GM18502 (cell line): ENCODE data around the gene DPF3.

Experiments used
- ATAC-seq: cut with Tn5 transposase; IDR thresholded peaks from one replicate; pipeline ENCODE4 v1.9.1; 2021; ENCODE audit warnings: mild to moderate bottlenecking; ENCODE audit not compliant: unreplicated experiment, poor library complexity

DPF3 gene

DNA sequence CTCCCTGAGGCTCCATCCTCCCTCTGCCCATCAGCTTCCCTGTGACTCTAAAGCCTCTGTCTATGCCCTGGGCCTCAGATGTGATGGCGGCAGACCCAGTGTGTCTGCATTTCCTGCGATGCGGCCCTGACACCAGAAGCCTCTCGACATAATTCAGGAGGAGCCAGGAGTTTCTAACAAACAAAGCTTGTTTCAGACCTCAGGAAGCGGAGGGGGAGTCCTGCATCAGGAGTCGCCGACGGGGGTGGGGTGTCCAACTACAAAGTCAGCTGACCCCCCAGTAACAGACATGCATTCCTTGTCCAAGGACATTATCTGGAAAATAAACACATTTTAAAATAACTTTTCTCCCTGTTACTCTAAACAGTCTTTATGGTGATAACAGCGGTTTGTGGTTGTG lies 167.5 kb downstream of the DPF3 start:
- no peak for ATAC-seq

DNA sequence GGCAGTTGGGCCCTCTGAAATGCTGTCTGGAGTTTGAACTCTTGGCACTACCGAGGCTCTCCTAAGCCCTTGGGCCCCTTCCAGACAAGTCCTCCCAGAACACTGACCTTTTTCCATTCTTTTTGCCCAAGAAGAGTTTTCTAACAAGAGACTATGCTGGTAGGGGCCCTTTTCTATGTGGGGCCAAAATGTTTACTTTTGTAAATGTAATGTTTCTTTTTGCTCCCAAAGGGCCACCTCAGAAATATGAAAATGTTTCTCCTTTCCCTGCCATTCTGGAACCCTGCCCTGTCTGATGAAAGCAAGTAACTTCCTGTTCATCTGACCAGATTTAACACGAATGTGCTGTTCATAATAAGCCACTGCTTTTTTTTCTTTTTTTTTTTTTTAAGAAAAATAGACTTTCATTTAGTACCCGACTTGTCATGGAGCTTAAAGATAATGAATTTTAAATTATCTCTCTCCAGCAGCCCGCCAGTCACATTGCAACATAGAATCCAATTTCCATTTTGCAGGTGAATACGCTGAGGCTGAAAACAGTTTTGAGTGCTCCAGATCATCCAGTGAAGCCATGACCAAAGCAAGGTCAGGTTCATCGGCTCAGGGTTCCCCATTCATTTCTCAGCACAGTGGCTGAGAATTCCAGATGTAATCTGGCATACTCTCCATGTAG lies 169.9 kb downstream of the DPF3 start:
- no peak for ATAC-seq

DNA sequence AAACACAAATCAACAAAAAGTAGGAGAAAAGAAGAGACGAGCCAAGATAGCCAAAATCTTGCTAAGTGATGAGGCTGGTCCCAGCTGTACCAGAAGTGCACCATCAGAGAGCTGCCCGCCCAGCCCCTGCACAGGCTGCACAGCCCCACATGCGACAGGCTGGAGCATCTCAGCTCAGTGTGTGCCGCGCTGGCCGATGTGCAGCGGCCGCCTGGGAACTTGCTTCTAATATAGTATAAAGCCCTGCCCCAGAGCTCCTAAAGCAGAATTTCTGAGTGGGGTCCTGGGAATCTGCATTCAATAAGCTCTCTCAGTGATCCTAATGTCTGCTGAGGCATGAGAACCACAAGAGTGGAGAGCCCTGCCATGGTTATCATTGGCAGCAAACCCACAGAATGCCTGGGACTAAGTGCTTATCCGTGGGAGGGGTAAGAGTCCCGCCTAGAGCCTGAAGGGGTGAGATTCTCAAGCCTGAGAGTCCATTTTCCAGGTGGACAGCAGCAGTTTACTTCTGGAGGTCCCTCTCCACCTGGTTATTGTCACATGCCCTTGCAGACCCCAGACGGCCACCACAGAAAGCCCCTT lies 171.6 kb downstream of the DPF3 start:
- ATAC-seq: no peak

DNA sequence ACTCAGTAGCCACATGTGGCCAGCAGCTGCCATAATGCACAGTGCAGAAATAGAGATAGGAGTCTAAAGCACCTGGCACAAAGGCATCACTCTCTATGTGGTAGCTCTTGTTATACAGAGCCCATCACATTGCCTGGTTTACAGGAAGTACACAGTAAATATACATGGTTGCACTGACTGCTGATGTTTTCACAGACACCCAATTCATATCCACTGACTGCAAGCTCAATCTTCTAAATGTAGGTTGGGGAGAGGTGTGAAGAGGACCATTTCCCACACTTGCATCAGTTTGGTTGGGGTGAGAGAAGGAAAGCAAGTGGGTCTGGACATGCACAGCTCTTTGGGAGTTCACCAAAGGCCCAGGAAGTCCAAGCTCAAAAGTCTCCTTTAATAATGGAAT lies 172.8 kb downstream of the DPF3 start:
- ATAC-seq: no peak

DNA sequence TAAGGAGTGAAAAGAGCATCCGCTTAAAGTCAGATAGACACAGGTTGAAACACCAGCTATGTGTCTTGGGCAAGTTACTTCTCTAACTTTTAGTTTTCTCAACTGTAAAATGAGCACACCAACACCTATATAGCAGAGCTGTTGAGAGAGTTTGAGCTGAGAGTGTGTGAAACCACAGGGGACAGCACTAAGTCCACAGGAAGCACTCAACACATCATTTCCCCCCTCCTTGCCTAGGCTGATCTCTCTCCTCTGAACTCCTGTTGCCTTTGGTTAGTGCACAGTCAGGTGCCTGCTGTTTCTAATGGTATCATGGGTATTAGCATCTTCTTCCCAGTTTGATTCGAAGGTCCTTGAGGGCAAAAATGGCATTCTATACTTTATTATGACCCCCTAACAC lies 176.7 kb downstream of the DPF3 start:
- no peak for ATAC-seq

DNA sequence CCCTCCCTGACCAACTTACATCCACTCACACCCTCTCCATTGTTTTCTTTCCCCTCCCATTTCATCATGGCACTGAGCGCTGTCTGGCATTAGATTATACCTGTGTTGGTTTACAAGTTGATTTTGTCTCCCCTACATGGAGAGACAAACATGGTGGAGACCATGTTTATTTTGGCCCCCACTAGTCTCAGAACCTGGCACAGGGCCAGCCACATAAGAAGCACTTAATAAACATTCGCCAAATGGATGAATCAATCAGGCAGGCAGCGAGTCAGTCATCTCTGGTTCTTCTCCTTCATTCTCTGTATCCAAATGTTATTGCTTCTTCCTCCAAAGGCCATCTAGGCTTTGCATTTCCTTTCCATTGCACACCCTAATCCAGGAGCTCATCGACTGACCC lies 177.4 kb downstream of the DPF3 start:
- ATAC-seq: no peak

DNA sequence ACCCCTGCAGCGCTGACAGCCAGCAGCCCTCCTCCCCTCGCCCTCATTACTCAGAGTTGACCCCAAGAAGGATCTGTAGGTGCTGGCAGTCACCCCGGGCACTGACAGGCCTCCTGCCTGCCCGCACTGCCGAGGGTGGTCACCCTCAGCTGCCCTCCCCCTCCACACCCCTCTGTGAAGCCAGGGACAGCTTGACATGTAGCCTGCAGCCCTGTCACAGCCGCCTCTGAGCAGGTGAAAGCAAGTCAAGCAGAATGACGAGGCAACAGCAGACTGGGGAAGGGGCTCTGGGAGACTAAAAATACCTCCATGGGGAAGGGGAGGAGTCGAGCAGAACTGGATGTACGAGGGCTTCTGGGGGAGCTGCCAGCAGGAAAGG lies 178.1 kb downstream of the DPF3 start:
- no peak for ATAC-seq

DNA sequence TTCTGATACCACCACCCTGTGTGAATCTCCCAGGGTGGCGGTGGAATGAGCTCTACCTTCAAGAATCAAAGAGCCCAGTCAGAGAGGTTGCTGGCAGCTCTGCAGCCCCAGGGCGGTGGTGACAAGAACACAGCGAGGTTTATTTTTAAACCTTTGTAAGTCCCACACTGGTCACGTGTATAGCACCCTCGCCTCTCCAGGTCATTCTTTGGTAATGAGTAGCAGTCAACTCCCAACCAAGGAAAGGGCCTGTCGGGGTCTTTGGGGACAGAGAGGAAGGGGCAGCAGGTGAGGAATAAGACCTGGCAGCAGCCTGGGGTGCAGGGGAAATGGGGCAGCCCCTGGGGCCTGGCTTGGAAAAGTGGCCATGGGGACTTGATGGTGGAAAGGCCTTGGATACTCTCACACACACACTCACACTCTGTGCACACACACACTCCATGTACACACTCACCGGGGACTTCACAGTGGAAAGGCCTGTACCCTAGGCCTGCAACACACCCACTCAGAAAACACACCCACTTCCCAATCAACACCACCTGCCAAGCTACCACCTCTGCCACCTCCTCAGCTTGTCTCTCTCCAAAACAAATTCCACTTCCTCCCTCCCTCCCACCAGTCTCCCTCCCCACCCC lies 178.6 kb downstream of the DPF3 start:
- ATAC-seq: no peak

DNA sequence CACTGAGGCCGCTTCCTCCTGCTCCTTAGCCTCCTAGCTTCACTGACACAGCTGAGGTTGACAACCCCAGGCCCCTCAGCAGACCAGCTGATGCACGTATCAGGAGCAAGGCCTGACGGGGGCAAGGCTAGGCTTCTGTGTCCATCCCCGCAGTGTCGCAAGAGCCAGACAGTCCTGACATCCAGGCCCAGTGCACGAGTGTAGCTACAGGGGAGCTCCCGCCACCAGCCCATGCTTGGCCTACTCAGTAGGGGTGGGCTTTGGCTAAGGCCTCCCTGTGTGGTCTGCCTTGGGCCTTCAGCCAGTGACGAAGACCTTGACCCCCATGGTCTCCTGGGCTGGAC lies 179.1 kb downstream of the DPF3 start:
- ATAC-seq: no peak

DNA sequence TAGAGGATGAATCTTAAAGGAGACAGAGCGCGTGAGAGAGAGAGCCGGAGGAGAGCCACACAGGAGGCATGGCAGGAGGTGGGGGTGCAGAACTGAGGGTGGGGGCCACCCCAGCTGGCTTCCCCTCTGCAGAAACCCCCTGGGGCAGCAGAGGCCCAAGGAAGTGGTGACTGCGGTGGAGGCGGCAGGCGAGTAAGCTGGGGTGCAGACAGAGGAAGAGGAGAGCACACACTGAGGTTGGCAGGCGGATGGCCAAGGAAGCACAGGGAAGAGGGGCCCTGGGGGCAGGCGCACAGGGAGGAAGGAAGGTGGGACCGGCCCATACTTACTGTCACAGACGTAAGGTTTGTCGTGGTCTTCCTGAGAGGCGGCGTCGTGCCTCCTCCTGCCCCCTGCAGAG lies 179.8 kb downstream of the DPF3 start:
- ATAC-seq: no peak

DNA sequence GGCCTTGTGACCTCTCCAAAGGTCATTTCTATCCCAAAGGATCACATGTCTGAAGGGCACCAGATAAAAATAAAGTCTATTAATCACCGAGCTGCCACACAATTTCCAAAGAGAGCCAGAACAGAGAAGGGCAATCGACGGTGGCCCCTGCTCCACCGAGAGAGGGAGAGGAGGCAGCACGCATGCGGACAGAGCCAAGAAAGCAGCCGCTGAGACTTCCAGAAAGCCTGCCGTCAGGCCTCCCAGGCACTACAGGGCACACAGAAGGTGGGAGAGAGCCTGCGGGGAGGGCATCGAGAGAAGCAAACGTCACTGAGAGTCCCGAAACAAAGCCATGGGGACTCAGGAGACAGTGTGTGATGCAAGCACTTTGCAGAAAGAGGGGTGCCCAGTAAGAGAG lies 182.0 kb downstream of the DPF3 start:
- no peak for ATAC-seq

DNA sequence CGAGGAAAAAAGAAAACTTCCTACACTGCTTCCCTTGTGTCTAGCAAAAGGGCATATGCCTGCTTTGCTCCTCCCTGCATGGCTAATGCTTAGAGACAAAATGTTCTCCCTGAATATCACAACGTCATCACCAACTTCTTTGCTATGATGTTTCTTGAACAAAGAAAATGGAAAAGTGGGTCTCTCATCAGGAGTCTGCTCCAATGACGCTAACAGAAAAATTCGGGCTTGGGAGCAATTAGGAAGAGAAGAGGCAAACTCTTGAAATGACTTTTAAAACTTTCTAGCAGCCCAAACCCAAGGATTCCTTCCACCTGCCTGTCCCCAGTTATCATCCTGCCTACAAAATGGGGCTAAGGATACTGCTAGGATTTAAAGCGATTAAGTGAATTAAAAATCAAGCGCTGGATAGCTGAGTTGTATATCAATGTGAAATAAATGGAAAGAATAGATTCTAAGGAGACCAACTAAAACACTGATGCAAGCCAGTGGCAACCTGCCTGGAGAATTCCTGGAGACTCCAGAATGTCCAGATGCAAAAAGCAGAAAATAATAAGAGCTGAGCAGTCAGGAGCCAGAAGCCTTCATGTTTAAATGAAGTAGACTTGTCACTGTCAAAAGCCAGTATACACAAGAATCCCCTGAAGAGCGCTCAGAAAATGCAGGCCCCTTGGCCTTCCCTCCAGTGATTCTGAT lies 183.8 kb downstream of the DPF3 start:
- ATAC-seq: no peak

DNA sequence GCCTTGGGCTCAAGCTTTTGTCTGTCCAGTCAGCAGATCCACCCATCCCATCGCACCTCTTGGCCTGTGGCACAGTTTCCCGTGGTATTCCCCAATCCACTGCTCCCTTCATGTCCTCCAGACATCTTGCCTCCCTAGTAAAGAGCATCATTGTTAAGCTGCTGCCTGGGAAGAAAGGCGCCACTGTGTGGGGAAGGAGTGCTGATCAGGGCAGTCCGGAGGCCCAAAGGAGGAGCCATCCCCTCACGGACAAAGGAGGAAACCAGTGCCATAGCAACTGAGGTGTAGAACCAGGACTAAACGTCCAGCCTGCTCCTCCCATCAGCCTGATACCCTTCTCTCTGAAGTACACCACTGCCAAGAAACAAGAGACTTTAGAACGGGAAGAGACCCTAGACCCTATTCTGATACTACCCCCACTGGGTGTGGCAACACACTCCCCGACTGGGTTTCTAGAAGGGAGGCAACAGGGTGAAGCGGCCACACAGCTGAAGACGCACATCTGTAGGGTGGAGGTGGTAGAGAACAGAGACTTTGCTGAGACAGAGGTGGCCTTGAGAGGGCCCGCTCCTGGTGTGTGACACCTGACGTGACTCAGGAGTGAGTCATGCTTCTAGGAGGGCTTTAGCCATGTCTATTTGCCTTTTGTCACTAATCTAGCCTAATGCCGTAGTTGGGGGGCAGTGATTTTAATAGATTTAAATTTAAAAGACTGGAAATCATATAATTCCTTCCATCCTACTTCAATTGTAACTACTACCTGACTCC lies 185.0 kb downstream of the DPF3 start:
- ATAC-seq: no peak

DNA sequence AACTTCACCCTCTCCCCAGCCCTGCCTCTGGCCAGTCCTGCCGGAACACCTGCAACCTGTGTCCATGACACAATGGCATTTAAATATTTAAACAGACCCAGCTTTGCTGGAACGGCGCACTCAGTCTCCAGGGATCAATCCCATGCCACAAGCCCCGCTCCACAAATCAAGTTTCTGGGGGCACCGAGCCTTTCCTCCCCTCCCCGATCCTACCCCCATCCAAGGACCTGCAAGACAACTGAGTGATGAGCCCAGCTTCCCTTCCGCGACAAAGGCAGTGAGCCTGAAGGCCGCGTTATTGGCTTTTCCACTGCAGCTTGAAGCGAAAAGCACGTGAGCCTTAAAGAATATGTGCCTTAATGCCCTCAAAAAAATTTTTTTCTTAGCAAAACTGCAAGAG lies 185.7 kb downstream of the DPF3 start:
- no peak for ATAC-seq

DNA sequence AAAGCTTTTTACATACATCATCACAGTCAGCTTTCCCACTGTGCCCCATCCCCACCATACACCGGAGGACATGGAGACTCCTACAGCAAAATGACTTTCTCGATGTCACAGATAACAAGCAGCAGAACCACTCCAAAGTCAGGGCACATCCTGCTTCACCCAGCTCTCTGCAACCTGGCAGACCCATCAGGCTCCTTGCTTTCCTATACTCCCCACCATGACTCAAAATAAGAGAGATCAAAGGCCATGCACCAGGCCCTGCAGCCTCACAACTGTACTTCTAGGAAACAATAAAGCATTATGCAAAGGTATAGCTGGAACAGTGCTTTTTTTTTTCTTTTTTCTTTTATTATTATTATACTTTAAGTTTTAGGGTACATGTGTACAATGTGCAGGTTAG lies 187.4 kb downstream of the DPF3 start:
- no peak for ATAC-seq

DNA sequence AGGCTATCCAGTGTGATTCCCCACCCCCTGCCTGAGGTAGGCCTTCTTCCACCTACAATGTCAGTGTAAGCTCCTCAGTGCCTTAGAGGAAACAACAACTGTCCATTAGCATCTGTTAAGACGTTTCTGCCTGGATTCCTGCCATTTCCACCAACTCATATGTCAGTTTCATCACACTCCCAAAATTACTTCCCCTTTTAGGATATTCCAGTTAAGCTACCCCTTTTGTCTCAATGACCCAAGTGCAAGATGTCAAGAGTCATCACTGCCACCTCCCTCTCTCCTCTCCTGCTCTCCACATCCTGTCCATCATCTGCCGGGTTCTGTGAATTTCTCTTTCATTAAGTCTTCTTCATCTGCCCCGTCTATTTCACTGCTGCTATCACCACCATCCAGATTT lies 189.4 kb downstream of the DPF3 start:
- no peak for ATAC-seq

DNA sequence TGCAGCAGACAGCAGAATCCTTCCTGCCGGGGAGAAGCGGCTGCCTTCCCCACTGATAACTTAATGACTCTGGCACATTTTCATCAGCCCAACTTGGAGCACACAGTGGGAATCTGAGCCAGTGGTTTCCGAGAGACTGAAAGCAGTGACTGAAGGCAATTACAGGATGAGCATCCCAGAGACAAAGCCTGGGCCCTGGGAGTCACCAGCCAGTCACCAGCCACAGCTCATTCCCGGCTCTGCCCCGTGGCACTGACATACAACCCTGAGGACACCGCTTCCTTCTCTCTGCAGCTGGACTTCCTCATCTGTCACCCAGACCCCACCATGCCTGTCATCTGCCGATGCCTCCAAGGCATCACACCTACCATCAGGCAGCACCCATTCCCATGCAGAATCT lies 192.3 kb downstream of the DPF3 start:
- ATAC-seq: no peak

DNA sequence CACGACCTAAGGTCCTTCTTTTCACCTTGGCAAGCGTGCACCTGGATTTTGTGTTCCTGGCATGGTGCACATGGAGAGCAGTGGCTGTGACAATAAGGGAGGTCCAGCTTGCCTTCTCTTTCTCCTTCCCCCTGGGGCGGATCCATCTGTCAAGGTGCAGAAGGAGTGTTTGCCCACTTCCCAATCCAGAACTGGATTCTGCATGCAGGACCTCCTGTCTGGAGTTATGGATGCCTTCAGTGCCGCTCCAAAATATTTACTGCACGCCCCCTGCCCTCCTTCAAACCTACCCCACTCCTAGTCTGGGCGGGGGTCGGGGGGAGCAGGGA lies 192.7 kb downstream of the DPF3 start:
- no peak for ATAC-seq

DNA sequence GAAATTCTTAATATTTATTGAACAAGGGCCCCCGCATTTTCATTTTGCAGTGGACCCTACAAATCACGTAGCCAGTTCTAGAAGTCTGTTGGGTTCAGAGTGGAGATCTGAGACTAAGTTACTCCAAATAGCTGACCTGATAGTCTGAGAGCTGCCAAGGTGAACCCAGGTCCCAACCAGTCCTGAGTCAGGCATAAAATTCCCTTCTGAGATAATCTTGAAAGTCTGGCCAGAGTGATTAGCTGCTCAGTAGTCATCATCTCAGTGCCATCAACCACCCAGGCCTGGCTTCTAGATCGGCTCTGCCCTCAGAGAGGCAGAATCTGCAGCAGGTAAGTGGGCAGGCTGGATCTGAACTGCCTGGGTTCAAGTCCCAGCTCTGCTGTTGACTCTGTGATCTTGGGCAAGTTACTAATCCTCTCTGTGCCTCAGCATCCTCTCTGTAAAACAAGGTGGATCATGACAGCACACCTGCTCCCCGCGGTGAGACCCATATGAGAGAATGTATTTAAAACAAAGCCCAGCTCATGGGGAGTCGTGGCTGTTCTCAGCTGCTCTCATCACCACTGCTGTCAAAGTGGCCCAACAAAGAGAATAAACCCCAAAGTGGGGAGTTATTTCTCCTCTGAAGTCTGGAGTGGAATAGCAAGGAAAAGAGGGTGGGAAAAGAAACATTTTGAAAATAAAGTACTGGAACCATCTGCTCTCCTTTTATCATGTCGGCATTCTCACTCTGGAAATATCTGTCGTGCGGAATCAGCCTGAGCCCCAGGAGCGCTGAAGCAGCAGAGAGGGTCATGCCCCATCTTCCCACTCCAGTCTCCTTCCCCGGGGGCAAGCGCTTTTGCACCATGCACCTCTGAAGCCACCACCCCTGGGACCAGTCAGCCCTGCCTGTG lies 193.3 kb downstream of the DPF3 start:
- no peak for ATAC-seq

DNA sequence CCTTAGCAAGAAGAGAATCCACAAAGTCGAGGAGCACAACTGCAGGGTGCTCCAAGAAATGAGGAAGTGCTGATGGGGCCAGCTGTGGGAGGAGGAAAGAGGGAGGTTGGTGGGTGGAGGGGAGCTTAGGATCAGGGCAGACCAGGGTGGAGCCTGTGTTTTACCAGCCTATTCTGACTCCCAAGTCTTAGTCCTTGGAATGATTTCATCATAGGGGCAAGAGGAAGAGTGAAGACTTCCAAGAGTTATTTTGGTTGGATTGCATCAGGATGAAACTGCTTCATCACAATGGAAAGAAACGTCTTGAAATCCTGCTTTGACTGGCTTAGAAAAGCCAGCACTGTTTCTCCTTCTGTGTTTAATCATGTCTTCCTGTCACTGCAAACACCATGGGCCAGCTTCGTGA lies 194.0 kb downstream of the DPF3 start:
- ATAC-seq: no peak
